ENCODE measurements around the gene RAB25. TPM values are rescaled to one million over a fixed set of nuclear protein-coding genes. Genes with fewer than 3 reads are reported as not detected.

RAB25 gene
- total RNA-seq, 4 donors from 2014 or later = 65.9 to 88.0 (median 74.1) TPM

- no peak for TF ChIP-seq CTCF (IDR thresholded peaks at IDR 0.05)
- no peak for TF ChIP-seq POLR2A (IDR thresholded peaks at IDR 0.05)
- intact Hi-C loops (cut with DNase I) = no loop called here
- Histone ChIP-seq H3K9me3 (no peaks in the 10 kb centered on the region), H3K4me1 (peaks cover 14 to 49% of the 10 kb centered on the region in 2 donors), H3K27ac (peak overlapping the region in 1 of 3 donors; percentile 51), H3K36me3 (no peaks in the 10 kb centered on the region), H3K4me3 (replicated peaks in 1 of 3) (no peak overlapping the region), H3K27me3 (no peaks in the 10 kb centered on the region)
- no peak for DNase-seq
- 59 to 70% methylated on average over 10 of the region's 10 CpGs for WGBS, 2 donors
These were observed 51.5 kb downstream of the RAB25 start for GRCh38 chr1:156112276-156113137.

GRCh38 chr1:156113282-156113950 lies 52.5 kb downstream of the RAB25 start:
- H3K4me1 ChIP-seq = peaks cover 18 to 56% of the 10 kb centered on the region in 2 donors
- H3K4me3 ChIP-seq (replicated peaks in 1 of 3) = no peak overlapping the region
- no peaks in the 10 kb centered on the region for H3K27me3 ChIP-seq
- H3K36me3 ChIP-seq = no peaks in the 10 kb centered on the region
- WGBS, 2 donors = 60 to 69% methylated on average over 4 of the region's 4 CpGs
- peak overlapping the region; percentile 95 to 98 (median 98) for H3K27ac ChIP-seq
- no peak for DNase-seq
- no peaks in the 10 kb centered on the region for H3K9me3 ChIP-seq
- TF ChIP-seq POLR2A (IDR thresholded peaks at IDR 0.05) = no peak
- no peak for TF ChIP-seq CTCF (IDR thresholded peaks at IDR 0.05)
- intact Hi-C loops (cut with DNase I) = no loop called here

- no peaks in the 10 kb centered on the region for H3K36me3 ChIP-seq
- TF ChIP-seq POLR2A (IDR thresholded peaks at IDR 0.05) (peak; percentile 91 to 98), CTCF (IDR thresholded peaks at IDR 0.05) (no peak)
- DNase-seq = peak; percentile 93 to 94
- H3K4me1 ChIP-seq = peaks cover 27 to 65% of the 10 kb centered on the region in 2 donors
- intact Hi-C loops (cut with DNase I) = no loop called here
- H3K27ac ChIP-seq = peak within 1 kb of the TSS; percentile 95 to 98 (median 98)
- no peaks in the 10 kb centered on the region for H3K27me3 ChIP-seq
- WGBS, 2 donors = 0 to 6% methylated on average over 8 to 10 of the region's 37 CpGs
- H3K4me3 ChIP-seq (replicated peaks in 1 of 3) = peak within 1 kb of the TSS; percentile 94 to 99 (median 97)
- no peaks in the 10 kb centered on the region for H3K9me3 ChIP-seq
These were observed 53.4 kb downstream of the RAB25 start, which contains the start of gene LMNA for GRCh38 chr1:156114101-156114918. LMNA (plus strand) TSS chr1:156114711; CDS start chr1:156114919, 208 bp downstream.

GRCh38 chr1:156114919-156115513 lies 54.1 kb downstream of the RAB25 start:
- 2% methylated on average over 17 of the region's 49 CpGs for WGBS, 2 donors
- intact Hi-C loops (cut with DNase I) = no loop called here
- no peak for DNase-seq

More at GRCh38 chr1:156114919-156115513, 54.1 kb downstream of the RAB25 start:
- Histone ChIP-seq H3K4me3 (replicated peaks in 1 of 3) (peak overlapping the region; percentile 94 to 99 (median 97)), H3K36me3 (no peaks in the 10 kb centered on the region), H3K4me1 (peaks cover 34 to 72% of the 10 kb centered on the region in 2 donors), H3K27ac (peak overlapping the region; percentile 95 to 98 (median 98)), H3K27me3 (no peaks in the 10 kb centered on the region), H3K9me3 (no peaks in the 10 kb centered on the region)
- TF ChIP-seq CTCF (IDR thresholded peaks at IDR 0.05) = peak in 1 of 6 experiments; percentile 2
- TF ChIP-seq POLR2A (IDR thresholded peaks at IDR 0.05) = no peak

All from thyroid gland (tissue), 4 donors.